GM18861 (cell line): ENCODE measurements around the gene RIMS4.
"Not testable (repeated sequence)": the region's sequence is repeated elsewhere in the genome, so short reads cannot be mapped to it uniquely, and the experiment has no call there.

Experiments
- ATAC-seq: cut with Tn5 transposase; IDR thresholded peaks from one replicate; pipeline ENCODE4 v1.9.1; 2021; ENCODE audit not compliant: unreplicated experiment

The RIMS4 gene

GRCh38 chr20:44830995-44831394 lies 20.6 kb upstream of the RIMS4 start:
- ATAC-seq = no peak

- no peak for ATAC-seq
These were observed 20.2 kb upstream of the RIMS4 start for GRCh38 chr20:44830523-44830922.

GRCh38 chr20:44829688-44830087 lies 19.3 kb upstream of the RIMS4 start:
- no peak for ATAC-seq

DNA sequence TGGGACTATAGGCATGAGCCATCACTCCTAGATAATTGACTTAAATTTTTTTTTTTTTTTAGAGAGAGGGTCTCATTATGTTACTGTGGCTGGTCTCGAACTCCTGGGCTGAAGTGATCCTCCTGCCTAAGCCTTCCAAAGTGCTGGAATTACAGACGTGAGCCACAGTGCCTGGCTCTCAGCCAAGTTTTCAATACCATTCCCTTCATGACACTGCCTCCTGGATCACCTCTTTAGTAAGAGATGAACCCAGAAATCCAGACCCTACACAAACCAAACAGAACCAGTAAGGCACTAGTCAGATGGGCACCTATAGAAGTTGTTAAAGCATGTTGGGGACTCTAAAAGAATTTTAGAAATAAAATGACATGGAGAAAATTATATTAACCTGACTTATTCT lies 18.3 kb upstream of the RIMS4 start:
- ATAC-seq = no peak

DNA sequence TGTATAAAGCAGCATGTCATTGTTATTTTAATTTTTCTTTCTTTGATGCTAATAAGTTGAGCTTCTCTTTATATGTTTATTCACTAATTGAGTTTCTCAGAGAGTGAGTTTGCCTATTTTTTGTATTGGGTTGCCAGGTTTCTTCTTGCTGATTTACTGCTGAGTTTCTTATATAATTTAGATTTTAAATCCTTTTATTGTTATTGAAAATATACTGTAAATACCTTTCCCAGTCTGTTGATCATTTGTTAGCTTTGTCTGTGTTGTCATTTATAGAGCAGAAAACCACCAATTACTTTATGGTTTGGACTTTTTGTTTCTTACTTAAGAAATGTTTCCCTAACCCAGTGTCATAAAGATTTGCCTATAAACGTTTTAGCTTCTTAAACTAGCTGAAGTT lies 17.1 kb upstream of the RIMS4 start:
- no peak for ATAC-seq

GRCh38 chr20:44821576-44821975 lies 11.2 kb upstream of the RIMS4 start:
- ATAC-seq = not testable (repeated sequence)

DNA sequence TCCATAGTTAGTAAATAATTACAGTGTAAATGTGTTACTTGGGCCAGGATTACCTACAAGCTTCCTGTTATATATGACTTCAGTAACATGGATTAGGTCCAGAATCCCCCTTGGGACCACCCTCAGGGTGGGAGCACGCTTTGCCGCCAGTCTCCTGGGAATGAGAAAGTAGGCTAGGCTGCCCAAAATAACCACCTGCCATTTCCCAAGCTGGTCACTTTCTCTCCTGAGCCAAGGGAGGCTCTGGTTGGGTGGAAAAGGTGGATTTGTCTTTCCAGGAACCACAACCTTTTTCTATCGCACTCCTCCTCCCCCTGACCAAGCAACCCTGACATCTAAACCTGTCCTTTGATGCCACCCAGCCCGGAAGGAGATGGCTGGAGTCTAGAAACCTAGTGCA lies 9.6 kb upstream of the RIMS4 start:
- ATAC-seq = no peak

GRCh38 chr20:44817143-44817910 lies 7.0 kb upstream of the RIMS4 start:
- ATAC-seq = no peak

DNA sequence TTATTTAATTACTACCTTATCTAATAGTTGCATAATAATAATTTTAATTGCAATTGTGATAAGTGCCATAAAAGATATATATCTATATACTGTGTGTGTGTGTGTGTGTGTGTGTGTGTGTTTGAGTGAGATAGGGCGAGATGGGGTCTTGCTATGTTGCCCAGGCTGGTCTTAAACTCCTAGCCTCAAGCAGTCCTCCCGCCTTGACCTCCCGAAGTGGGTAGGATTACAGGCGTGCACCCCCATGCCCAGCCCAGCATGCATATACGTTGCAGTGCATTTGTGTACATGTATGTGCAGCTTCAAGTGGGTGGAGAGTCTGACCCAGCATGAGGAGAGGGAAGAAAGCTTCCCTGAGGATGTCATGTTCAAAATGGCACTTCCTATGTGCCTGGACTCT lies 4.6 kb upstream of the RIMS4 start:
- ATAC-seq = no peak

GRCh38 chr20:44811150-44811685 lies 872 bp upstream of the RIMS4 start:
- no peak for ATAC-seq

- ATAC-seq = no peak
These were observed 320 bp downstream of the RIMS4 start for GRCh38 chr20:44810061-44810390.

GRCh38 chr20:44809380-44810060 lies 826 bp downstream of the RIMS4 start:
- ATAC-seq = no peak

- ATAC-seq = no peak
These were observed 2.7 kb downstream of the RIMS4 start for GRCh38 chr20:44807684-44808056.

- no peak for ATAC-seq
These were observed 3.2 kb downstream of the RIMS4 start for GRCh38 chr20:44807051-44807683.

GRCh38 chr20:44805979-44806620 lies 4.2 kb downstream of the RIMS4 start:
- no peak for ATAC-seq

DNA sequence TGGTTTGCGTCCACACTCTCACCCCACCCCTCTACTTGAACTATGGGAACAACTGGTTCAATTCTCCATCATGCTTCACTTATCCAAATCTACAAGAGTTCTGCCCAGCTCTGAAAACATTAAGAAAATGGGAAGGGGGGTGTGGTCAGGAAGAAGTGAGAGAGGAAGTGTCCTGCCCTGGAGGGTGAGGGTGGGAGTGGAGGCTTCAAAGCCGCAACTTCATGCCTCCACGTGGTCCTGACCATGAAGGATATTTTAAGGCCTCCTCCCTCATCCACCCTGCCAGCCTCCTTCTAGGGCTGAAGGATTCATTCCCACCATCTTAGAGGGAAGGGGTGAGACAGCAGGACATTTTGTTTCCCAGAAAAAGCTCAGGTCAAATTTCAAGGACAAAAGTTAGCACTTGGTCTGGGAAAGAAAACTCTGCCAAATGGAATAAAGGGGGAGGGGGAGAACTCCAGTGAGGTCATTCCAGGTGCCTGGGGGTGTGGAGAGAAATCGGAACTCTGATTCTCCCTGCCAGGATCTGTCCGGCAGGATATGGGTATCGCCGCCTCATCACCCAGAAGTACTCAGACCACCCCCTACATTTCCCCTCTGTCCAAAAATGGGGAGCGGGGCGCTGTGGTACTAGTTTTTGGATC lies 4.9 kb downstream of the RIMS4 start:
- no peak for ATAC-seq

DNA sequence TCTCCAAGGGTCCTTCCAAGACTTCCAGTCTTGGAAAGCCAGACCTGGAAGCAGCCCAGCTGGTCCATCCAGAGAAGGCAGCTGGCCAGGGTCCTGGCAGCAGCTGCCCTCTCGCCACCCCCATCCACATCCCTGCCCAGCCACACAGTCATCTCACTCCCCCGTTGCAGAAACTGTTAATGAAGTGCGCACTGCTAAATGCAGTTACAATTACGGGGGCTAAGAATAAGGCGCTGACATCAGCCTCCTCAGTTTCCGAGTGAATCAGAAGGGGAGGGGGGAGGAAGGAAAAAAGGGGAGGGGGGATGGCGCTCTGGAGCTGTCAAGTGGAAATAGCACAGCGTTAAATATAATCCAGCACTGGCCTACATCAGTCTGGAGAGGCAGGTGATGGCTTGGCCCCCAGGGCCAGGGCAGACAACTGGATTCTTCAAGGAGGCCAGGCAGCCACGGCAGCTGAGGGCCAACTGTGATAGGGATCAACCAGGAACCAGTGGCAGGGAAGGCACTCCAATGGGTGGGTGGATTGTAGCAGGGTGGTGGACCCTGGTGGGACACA lies 6.9 kb downstream of the RIMS4 start:
- ATAC-seq = no peak

DNA sequence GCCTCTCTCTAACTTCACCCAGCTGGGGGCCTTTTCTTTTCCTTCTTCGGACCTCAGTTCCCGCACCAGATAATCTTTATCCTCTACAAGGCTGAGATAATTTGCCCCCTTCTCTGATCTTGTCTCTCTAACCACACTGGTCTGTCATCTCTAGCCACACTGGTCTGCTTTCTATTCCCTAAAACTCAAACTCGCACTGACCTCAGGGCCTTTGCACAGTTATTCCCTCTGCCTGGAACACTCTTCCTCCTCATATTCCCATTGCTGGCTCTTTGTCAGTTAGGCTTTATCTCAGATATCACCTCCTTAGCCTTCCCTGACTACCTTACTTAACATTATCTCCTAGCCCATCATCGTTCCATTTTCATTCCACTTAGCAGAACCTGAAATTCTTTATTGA lies 7.6 kb downstream of the RIMS4 start:
- no peak for ATAC-seq

DNA sequence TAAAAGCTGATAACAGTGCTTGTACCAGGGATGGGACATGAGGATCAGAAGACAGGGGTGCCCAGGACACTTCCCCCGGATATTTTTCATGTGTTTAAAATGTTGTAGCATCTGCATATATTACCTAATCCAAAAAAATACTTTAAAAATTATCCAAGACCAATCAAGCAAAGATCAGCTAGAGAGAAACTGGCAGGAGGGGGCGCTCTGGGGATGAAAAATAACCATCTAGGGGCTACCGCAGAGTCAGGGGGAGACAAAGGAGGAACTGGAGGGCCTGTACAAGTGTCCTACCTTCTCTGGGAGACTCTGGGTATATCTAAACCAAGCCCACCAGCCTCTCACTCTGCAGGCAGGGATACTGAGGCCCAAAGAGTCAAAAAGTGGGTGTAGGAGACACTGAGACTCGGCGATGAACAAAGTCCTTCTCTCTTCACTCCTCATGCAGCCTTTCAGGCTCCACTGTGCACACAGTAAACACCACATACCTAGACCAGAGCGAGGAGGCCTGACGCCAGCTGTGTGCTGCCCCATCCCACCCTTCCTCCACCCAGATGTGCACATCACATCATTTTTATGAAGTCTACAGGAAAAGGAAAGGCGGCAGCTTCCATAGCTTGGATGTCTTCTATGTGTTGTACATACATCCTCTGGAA lies 9.8 kb downstream of the RIMS4 start:
- ATAC-seq = no peak

- ATAC-seq = no peak
These were observed 10.7 kb downstream of the RIMS4 start for GRCh38 chr20:44799691-44800090.
